CD4-positive, alpha-beta T cell treated with Interleukin-15 for 1 hour (primary cell): ENCODE results near the gene PSME3.
"Not testable (repeated sequence)": the region's sequence is repeated elsewhere in the genome, so short reads cannot be mapped to it uniquely, and the experiment has no call there.

Source experiments
- DNase-seq: peaks from one replicate; pipeline ENCODE4 v3.0.0-alpha.2; 2020

PSME3 gene

DNA sequence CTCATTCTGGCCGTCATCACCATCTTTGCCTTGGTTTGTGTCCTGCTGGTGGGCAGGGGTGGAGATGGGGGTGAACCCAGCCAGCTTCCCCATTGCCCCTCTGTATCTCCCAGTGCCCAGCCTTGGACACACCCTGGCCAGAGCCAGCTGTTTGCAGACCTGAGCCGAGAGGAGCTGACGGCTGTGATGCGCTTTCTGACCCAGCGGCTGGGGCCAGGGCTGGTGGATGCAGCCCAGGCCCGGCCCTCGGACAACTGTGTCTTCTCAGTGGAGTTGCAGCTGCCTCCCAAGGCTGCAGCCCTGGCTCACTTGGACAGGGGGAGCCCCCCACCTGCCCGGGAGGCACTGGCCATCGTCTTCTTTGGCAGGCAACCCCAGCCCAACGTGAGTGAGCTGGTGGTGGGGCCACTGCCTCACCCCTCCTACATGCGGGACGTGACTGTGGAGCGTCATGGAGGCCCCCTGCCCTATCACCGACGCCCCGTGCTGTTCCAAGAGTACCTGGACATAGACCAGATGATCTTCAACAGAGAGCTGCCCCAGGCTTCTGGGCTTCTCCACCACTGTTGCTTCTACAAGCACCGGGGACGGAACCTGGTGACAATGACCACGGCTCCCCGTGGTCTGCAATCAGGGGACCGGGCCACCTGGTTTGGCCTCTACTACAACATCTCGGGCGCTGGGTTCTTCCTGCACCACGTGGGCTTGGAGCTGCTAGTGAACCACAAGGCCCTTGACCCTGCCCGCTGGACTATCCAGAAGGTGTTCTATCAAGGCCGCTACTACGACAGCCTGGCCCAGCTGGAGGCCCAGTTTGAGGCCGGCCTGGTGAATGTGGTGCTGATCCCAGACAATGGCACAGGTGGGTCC lies 18.4 kb downstream of the PSME3 start:
- not testable (repeated sequence) for DNase-seq

DNA sequence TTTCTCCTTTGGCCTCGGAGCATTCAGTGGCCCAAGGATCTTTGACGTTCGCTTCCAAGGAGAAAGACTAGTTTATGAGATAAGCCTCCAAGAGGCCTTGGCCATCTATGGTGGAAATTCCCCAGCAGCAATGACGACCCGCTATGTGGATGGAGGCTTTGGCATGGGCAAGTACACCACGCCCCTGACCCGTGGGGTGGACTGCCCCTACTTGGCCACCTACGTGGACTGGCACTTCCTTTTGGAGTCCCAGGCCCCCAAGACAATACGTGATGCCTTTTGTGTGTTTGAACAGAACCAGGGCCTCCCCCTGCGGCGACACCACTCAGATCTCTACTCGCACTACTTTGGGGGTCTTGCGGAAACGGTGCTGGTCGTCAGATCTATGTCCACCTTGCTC lies 19.2 kb downstream of the PSME3 start:
- DNase-seq: no peak

GRCh38 chr17:42853004-42853403 lies 19.8 kb downstream of the PSME3 start:
- no peak for DNase-seq

GRCh38 chr17:42853597-42853967 lies 20.4 kb downstream of the PSME3 start:
- DNase-seq: no peak

- DNase-seq: no peak
Measured at GRCh38 chr17:42853968-42854790, 21.0 kb downstream of the PSME3 start.

GRCh38 chr17:42855048-42855596 lies 21.9 kb downstream of the PSME3 start:
- DNase-seq: no peak

DNA sequence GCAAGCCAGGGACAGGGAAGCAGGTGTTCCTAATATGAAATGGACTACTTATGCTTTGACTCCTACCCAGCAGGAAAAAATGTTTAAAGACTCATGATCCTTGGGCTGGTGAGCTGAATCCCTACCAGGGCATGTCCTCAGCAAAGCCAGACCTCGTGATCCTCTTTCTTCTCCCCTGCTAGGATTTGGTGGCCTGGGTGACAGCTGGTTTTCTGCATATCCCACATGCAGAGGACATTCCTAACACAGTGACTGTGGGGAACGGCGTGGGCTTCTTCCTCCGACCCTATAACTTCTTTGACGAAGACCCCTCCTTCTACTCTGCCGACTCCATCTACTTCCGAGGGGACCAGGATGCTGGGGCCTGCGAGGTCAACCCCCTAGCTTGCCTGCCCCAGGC lies 22.9 kb downstream of the PSME3 start:
- DNase-seq: not testable (repeated sequence)

DNA sequence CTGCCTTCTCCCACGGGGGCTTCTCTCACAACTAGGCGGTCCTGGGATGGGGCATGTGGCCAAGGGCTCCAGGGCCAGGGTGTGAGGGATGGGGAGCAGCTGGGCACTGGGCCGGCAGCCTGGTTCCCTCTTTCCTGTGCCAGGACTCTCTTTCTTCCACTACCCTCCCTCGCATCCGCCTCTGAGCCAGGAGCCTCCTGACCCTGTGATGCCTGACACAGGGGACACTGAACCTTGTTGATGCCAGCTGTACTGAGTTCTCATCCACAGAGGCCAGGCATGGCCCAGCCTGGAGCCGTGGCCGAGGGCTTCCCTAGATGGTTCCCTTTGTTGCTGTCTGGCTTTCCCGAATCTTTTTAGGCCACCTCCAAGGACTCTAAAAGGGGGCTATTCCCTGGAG lies 23.3 kb downstream of the PSME3 start:
- DNase-seq: not testable (repeated sequence)

DNA sequence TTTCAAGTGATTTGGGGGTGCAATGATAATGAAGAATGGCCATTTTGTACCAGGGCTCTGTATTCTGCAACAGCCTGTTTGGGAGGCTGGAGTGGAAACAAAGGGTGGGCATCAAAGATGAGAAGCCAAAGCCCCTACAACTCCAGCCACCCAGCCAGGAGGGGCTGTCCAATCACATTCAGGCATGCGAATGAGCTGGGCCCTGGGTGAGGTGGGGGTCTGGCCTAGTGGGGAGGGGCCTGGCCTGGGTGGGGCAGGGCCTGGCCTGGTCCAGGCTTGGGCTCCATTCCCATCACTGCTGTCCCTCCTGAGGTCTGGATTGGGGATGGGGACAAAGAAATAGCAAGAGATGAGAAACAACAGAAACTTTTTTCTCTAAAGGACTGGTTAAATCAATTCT lies 24.2 kb downstream of the PSME3 start:
- no peak for DNase-seq

DNA sequence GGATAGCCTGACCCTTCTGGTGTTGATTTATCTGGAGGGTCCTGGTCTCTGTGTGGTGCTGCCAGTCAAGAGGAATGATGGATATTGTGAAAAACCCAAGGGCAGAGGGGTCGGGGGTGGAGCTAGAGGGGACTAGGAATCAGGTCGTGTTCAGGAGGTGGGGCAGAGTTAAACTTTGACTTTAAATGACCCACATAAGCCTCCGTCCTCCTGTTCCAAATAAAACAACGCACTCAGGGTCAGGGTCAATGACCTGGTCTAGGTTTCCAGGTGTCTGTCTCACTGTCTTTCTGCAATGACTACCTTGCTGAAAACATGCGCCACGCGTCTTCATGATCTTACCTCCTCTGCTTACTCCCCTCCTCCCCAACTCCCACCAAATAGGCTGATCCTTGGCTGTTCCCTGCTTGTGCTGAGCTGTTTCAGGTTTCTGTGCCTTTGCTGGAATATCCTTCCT lies 32.5 kb downstream of the PSME3 start:
- no peak for DNase-seq

DNA sequence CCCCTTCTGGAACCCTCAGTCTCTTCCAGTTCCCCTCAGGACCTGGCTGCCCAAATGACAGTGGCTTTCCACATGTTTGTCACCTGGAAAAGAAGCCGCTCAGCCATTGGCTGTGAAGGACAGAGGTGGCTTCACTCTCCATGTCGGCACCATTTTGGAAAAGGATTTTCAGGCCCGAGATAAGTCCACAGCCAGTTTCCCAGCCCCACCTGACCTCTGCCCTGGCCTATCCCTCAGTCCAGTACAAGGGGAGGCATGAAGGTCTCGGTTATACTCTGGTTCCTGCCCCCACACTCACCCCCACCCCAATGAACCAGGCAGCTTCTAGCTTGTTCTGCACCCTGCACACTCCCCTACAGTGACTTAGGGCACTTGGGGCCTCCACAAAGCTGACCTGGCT lies 33.0 kb downstream of the PSME3 start:
- no peak for DNase-seq

- DNase-seq: no peak
Measured at GRCh38 chr17:42866631-42867575, 33.7 kb downstream of the PSME3 start.

DNA sequence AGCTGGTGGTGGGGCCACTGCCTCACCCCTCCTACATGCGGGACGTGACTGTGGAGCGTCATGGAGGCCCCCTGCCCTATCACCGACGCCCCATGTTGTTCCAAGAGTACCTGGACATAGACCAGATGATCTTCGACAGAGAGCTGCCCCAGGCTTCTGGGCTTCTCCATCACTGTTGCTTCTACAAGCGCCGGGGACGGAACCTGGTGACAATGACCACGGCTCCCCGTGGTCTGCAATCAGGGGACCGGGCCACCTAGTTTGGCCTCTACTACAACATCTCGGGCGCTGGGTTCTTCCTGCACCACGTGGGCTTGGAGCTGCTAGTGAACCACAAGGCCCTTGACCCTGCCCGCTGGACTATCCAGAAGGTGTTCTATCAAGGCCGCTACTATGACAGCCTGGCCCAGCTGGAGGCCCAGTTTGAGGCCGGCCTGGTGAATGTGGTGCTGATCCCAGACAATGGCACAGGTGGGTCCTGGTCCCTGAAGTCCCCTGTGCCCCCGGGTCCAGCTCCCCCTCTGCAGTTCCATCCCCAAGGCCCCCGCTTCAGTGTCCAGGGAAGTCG lies 34.6 kb downstream of the PSME3 start:
- DNase-seq: not testable (repeated sequence)

GRCh38 chr17:42868338-42868737 lies 35.1 kb downstream of the PSME3 start:
- DNase-seq: no peak

GRCh38 chr17:42871647-42872046 lies 38.5 kb downstream of the PSME3 start:
- DNase-seq: no peak

DNA sequence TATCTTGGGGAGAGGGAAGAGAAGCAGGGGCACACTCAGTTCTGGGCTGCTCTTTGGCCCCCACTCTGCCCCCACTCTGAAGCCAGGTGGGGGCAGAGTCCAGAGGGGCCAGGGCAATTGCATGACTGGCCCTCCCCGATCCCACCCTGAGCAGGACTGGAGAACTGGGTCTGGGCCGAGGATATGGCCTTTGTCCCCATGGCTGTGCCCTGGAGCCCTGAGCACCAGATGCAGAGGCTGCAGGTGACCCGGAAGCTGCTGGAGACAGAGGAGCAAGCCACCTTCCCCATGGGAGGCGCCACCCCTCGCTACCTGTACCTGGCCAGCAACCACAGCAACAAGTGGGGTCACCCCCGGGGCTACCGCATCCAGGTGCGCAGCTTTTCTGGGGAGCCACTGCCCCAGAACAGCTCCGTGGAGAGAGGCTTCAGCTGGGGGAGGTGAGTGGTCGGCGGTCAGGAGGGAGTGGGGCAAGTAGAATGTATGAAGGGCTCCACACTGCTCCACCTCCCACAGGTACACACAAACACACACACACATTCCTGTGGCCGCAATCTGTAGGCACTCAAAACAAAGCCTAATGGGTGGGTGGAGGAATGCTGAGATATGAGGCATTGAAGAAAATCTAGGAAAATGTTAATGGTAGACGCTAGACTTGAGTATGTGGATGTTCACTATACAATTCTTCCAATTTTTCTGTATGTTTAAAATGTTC lies 39.2 kb downstream of the PSME3 start:
- no peak for DNase-seq

DNA sequence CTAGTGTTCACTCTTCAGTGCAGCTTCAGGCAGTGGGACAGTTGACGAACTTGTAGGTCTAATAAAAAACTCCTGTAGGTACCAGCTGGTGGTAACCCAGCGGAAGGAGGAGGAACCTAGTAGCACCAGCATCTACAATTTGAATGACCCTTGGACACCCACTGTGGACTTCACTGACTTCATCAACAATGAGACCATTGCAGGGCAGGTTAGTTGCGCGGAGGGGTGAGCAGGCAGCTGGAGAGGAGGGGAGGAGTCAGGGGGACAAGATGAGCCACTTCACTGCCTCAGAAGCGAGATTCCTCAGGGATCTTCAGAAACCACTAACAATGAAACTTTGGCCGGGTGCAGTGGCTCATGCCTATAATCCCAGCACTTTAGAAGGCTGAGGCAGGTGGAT lies 40.1 kb downstream of the PSME3 start:
- no peak for DNase-seq

GRCh38 chr17:42873932-42874695 lies 40.9 kb downstream of the PSME3 start:
- DNase-seq: not testable (repeated sequence)

GRCh38 chr17:42877037-42877436 lies 43.8 kb downstream of the PSME3 start:
- DNase-seq: no peak

DNA sequence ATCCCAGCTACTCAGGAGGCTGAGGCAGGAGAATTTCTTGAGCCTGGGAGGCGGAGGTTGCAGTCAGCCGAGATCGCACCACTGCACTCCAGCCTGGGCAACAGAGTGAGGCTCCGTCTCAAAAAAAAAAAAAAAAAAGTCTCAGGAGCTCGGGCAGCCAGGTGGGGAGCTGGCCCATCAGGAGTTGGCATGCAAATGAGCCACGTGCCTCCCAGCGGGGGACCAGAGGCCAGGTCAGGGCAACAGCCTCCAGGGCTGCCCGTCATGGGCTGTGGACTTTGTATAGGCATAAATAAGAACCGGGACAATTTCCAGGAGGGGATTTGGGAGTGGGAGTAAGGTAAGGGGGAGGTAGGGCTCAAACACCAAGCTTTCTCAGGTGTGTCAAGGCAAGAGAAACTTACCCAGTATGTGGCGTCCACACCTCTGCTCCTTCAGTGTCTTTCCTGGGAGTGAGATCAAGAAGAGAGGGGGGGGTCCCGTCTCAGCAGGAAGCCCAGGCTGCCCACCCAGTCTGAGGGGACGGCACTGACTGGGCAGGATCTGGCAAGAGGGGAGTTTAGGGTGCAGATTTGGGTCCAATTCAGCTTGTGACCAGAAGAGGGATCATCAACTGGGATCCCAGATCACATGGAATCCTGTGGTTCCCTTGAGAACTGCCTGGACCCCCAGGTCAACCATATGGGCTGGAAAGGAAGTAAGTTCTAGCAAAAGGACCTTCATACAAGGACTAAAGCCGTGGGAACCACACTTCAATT lies 45.1 kb downstream of the PSME3 start:
- no peak for DNase-seq
